Panc1 (cell line): Measurements from ENCODE around the gene PARP3. TPM values are rescaled to one million over a fixed set of nuclear protein-coding genes. Genes with fewer than 3 reads are reported as not detected.

ENCODE experiments used
- ATAC-seq: fragments of 200-7000 bp; cut with Tn5 transposase; 2 replicates; pipeline ENCODE4 v1.9.1; 2020; ENCODE audit warnings: mild to moderate bottlenecking, moderate library complexity
- BruUV-seq: library from RNA; stranded (reverse); fragments of 400-500 nt; replicated peaks from 2 replicates; lab custom pipeline; 2021; lab: Mats Ljungman, UMichigan
- CTCF ChIA-PET: fragments of 300-600 bp; sonication (Branson Sonifier 250); formaldehyde crosslinking; loops from one replicate; lab custom pipeline; 2022; ENCODE audit warnings: antibody characterized with exemption; lab: Charles Lee
- POLR2A ChIA-PET: fragments of 300-600 bp; sonication (Branson Sonifier 250); formaldehyde crosslinking; loops from one replicate; lab custom pipeline; 2022; ENCODE audit warnings: antibody characterized with exemption; lab: Charles Lee
- DNase-seq: peaks from one replicate; pipeline ENCODE4 v3.0.0-alpha.2; 2010; ENCODE audit warnings: low read depth, low spot score
- H3K27ac ChIP-seq: 2 replicates; pipeline ENCODE4 v1.5.1; 2011; ENCODE audit warnings: mild to moderate bottlenecking, low read length, inconsistent platforms
- H3K27me3 ChIP-seq: fragments of 200-500 bp; sonication (Bioruptor generic); 2 replicates; pipeline ENCODE4 v1.6.0; 2014; ENCODE audit warnings: low read length, inconsistent platforms; ENCODE audit not compliant: control insufficient read depth, insufficient read depth
- H3K36me3 ChIP-seq: fragments of 200-500 bp; sonication (Bioruptor generic); 2 replicates; pipeline ENCODE4 v1.5.1; 2014; ENCODE audit warnings: inconsistent platforms, mild to moderate bottlenecking, low read length, moderate library complexity; ENCODE audit not compliant: control insufficient read depth, insufficient read depth
- H3K4me1 ChIP-seq: 2 replicates; pipeline ENCODE4 v1.5.1; 2011; ENCODE audit warnings: inconsistent platforms, mild to moderate bottlenecking, low read length, moderate library complexity; ENCODE audit not compliant: control insufficient read depth, insufficient read depth
- H3K4me3 ChIP-seq, 2 experiments: 2 replicates each; pipeline ENCODE4 v1.5.1; 2011 to 2012; ENCODE audit warnings: low read depth in 2 of 2, low read length in 2 of 2, mild to moderate bottlenecking in 2 of 2, inconsistent platforms in 1 of 2, moderate library complexity in 1 of 2
- H3K9me3 ChIP-seq: fragments of 200-500 bp; sonication (Bioruptor generic); 2 replicates; pipeline ENCODE4 v1.5.1; 2014; ENCODE audit warnings: low read depth, mild to moderate bottlenecking, inconsistent platforms, low read length, moderate library complexity; ENCODE audit not compliant: control insufficient read depth, insufficient read depth
- POLR2AphosphoS5 ChIP-seq: IDR thresholded peaks from 2 replicates; pipeline ENCODE4 v1.6.1; 2012; ENCODE audit warnings: mild to moderate bottlenecking, low read depth, low read length, moderate library complexity
- REST ChIP-seq, 2 experiments: IDR thresholded peaks; 2 replicates each; pipeline ENCODE4 v1.6.1; 2011 to 2012; ENCODE audit warnings: low read depth in 2 of 2, control low read depth in 1 of 2, low read length in 1 of 2, mild to moderate bottlenecking in 1 of 2, moderate library complexity in 1 of 2; ENCODE audit not compliant: insufficient read depth in 1 of 2
- SIN3A ChIP-seq: IDR thresholded peaks from 2 replicates; pipeline ENCODE4 v1.6.1; 2012; ENCODE audit warnings: low read depth, mild to moderate bottlenecking, low read length, moderate library complexity, borderline replicate concordance; ENCODE audit not compliant: insufficient read depth
- TCF7L2 ChIP-seq: IDR thresholded peaks from 2 replicates; pipeline ENCODE4 v1.6.1; 2011; ENCODE audit warnings: mild to moderate bottlenecking, low read depth, low read length, inconsistent platforms
- in situ Hi-C: cut with HindIII; loops from 2 replicates; pipeline ENCODE4 v1.10.0; 2016; ENCODE audit warnings: low sequenced_read_pairs, low pct_unique_long_range_greater_than_20kb
- intact Hi-C: fragments of 100-400 bp; cut with micrococcal nuclease; formaldehyde crosslinking; loops from one replicate; pipeline ENCODE4 v1.10.0; 2022; ENCODE audit not compliant: unreplicated experiment
- total RNA-seq: library from RNA; stranded (reverse); gene quantifications from one replicate; pipeline ENCODE4 v1.2.1, GENCODE V29; 2021; ENCODE audit not compliant: unreplicated experiment
- TF ChIP-seq, protein P1 (sequence below): fragments of 450-650 bp; IDR thresholded peaks from 2 replicates; pipeline ENCODE4 v1.5.1; 2017; ENCODE audit warnings: mild to moderate bottlenecking

Gene PARP3
- total RNA-seq, 1 experiment from 2014 or later: 16.1 TPM

- POLR2A ChIA-PET: no interaction called here
- H3K27me3 ChIP-seq: no peaks in the 10 kb centered on the region
These were observed 12.6 kb downstream of the PARP3 start for GRCh38 chr3:51954713-51955112.

GRCh38 chr3:51955175-51955892 lies 13.2 kb downstream of the PARP3 start, which contains the start of gene GPR62:
Gene GPR62 (plus strand): TSS chr3:51955381. CDS start chr3:51955653, 272 bp downstream.
- Histone ChIP-seq H3K27ac (no peak within 1 kb of the TSS), H3K4me3 (no peak within 1 kb of the TSS), H3K4me1 (no peaks in the 10 kb centered on the region), H3K36me3 (no peaks in the 10 kb centered on the region), H3K9me3 (no peaks in the 10 kb centered on the region), H3K27me3 (no peaks in the 10 kb centered on the region)
- in situ Hi-C loops: no loop called here
- POLR2A ChIA-PET: no interaction called here
- TF ChIP-seq TCF7L2: no peak
- TF ChIP-seq SIN3A: no peak
- TF ChIP-seq, protein P1, sequence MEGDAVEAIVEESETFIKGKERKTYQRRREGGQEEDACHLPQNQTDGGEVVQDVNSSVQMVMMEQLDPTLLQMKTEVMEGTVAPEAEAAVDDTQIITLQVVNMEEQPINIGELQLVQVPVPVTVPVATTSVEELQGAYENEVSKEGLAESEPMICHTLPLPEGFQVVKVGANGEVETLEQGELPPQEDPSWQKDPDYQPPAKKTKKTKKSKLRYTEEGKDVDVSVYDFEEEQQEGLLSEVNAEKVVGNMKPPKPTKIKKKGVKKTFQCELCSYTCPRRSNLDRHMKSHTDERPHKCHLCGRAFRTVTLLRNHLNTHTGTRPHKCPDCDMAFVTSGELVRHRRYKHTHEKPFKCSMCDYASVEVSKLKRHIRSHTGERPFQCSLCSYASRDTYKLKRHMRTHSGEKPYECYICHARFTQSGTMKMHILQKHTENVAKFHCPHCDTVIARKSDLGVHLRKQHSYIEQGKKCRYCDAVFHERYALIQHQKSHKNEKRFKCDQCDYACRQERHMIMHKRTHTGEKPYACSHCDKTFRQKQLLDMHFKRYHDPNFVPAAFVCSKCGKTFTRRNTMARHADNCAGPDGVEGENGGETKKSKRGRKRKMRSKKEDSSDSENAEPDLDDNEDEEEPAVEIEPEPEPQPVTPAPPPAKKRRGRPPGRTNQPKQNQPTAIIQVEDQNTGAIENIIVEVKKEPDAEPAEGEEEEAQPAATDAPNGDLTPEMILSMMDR: no peak
- no peak for TF ChIP-seq POLR2AphosphoS5
- TF ChIP-seq REST (IDR thresholded peaks at IDR 0.05; ENCODE audit: insufficient read depth in 1 of 2, low read depth in 2 of 2, low read length in 1 of 2): no peak
- CTCF ChIA-PET: no interaction called here
- BruUV-seq: no TSS peak
- ATAC-seq (peak; percentile 60; the same call in 1 of the 2 replicates), DNase-seq (no peak)
- intact Hi-C loops: no loop called here

More at GRCh38 chr3:51954713-51955112, 12.6 kb downstream of the PARP3 start:
- intact Hi-C loops: no loop called here
- TF ChIP-seq SIN3A (no peak), REST (IDR thresholded peaks at IDR 0.05; ENCODE audit: insufficient read depth in 1 of 2, low read depth in 2 of 2, low read length in 1 of 2) (no peak), TCF7L2 (no peak), POLR2AphosphoS5 (no peak)
- TF ChIP-seq, protein P1: no peak
- no peak overlapping the region for H3K27ac ChIP-seq
- in situ Hi-C loops: no loop called here
- H3K36me3 ChIP-seq: no peaks in the 10 kb centered on the region
- ATAC-seq (no peak), DNase-seq (no peak)
- CTCF ChIA-PET: no interaction called here
- no peak overlapping the region for H3K4me3 ChIP-seq
- no peaks in the 10 kb centered on the region for H3K4me1 ChIP-seq
- H3K9me3 ChIP-seq: no peaks in the 10 kb centered on the region
- BruUV-seq: no TSS peak
